IMR-90 (cell line): ENCODE data around the gene SRRM1. TPM values are rescaled to one million over a fixed set of nuclear protein-coding genes. Genes with fewer than 3 reads are reported as not detected.

Experiments
- ATAC-seq: fragments of 200-7000 bp; cut with Tn5 transposase; 2 replicates; pipeline ENCODE4 v1.9.1; 2020; ENCODE audit warnings: low read depth, mild to moderate bottlenecking, moderate library complexity
- BruUV-seq: library from RNA; stranded (reverse); fragments of 400-500 nt; replicated peaks from 2 replicates; lab custom pipeline; 2021; lab: Mats Ljungman, UMichigan
- CTCF ChIA-PET: fragments of 300-600 bp; formaldehyde crosslinking; extraction: SDS; loops from one replicate; lab custom pipeline; 2021; ENCODE audit warnings: antibody characterized with exemption; lab: Yijun Ruan, JAX
- POLR2A ChIA-PET: fragments of 300-600 bp; sonication (Branson Sonifier 250); formaldehyde crosslinking; loops from one replicate; lab custom pipeline; 2022; ENCODE audit warnings: antibody characterized with exemption; ENCODE audit not compliant: unreplicated experiment; lab: Charles Lee
- DNase-seq: peaks from one replicate; pipeline ENCODE4 v3.0.0; 2013
- H2AFZ ChIP-seq: replicated peaks from 2 replicates; pipeline ENCODE3; 2013; ENCODE audit warnings: low read length, mild to moderate bottlenecking; ENCODE audit not compliant: poor library complexity
- H2AK5ac ChIP-seq: 2 replicates; pipeline ENCODE4 v1.6.1; 2013; ENCODE audit warnings: low read depth, low read length, inconsistent platforms
- H2AK9ac ChIP-seq: replicated peaks from 2 replicates; pipeline ENCODE3; 2013; ENCODE audit warnings: mild to moderate bottlenecking, low read depth, low read length, moderate library complexity; ENCODE audit not compliant: poor library complexity
- H2BK120ac ChIP-seq: 2 replicates; pipeline ENCODE4 v1.6.1; 2013; ENCODE audit warnings: low read depth, low read length, inconsistent platforms
- H2BK15ac ChIP-seq: 3 replicates; pipeline ENCODE4 v1.6.1; 2013; ENCODE audit warnings: low read depth, low read length, inconsistent platforms
- H2BK20ac ChIP-seq: 2 replicates; pipeline ENCODE4 v1.6.1; 2013; ENCODE audit warnings: low read depth, mild to moderate bottlenecking, inconsistent platforms, low read length, moderate library complexity
- H2BK5ac ChIP-seq: 2 replicates; pipeline ENCODE4 v1.6.1; 2013; ENCODE audit warnings: mild to moderate bottlenecking, low read depth, low read length, inconsistent platforms; ENCODE audit not compliant: poor library complexity, severe bottlenecking
- H3K14ac ChIP-seq: replicated peaks from 2 replicates; pipeline ENCODE4 v1.6.1; 2013; ENCODE audit warnings: low read depth, low read length, inconsistent platforms
- H3K18ac ChIP-seq: 2 replicates; pipeline ENCODE4 v1.6.1; 2013; ENCODE audit warnings: low read depth, low read length, control low read depth
- H3K23ac ChIP-seq: 2 replicates; pipeline ENCODE4 v1.6.1; 2013; ENCODE audit warnings: low read depth, low read length, inconsistent platforms
- H3K27ac ChIP-seq: 2 replicates; pipeline ENCODE4 v1.5.1; 2013; ENCODE audit warnings: mild to moderate bottlenecking, control low read depth, low read length; ENCODE audit not compliant: insufficient read depth
- H3K27me3 ChIP-seq: 2 replicates; pipeline ENCODE4 v1.6.1; 2013; ENCODE audit warnings: low read length; ENCODE audit not compliant: control insufficient read depth, insufficient read depth
- H3K36me3 ChIP-seq: 2 replicates; pipeline ENCODE4 v1.6.1; 2013; ENCODE audit warnings: low read length, mixed read lengths; ENCODE audit not compliant: control insufficient read depth, insufficient read depth
- H3K4ac ChIP-seq: 2 replicates; pipeline ENCODE4 v1.6.1; 2013; ENCODE audit warnings: low read depth, low read length, inconsistent platforms
- H3K4me1 ChIP-seq: 2 replicates; pipeline ENCODE4 v1.6.1; 2013; ENCODE audit warnings: low read length, mixed read lengths; ENCODE audit not compliant: control insufficient read depth, insufficient read depth
- H3K4me2 ChIP-seq: 2 replicates; pipeline ENCODE4 v1.6.1; 2013; ENCODE audit warnings: low read depth, mild to moderate bottlenecking, control low read depth, low read length, moderate library complexity
- H3K4me3 ChIP-seq: 2 replicates; pipeline ENCODE4 v1.5.1; 2013; ENCODE audit warnings: low read depth, mild to moderate bottlenecking, control low read depth, low read length, moderate library complexity; ENCODE audit not compliant: insufficient read depth
- H3K56ac ChIP-seq: 2 replicates; pipeline ENCODE4 v1.6.1; 2013; ENCODE audit warnings: low read length, inconsistent platforms; ENCODE audit not compliant: insufficient read depth; ENCODE audit errors: extremely low read depth
- H3K79me1 ChIP-seq, 2 experiments: 2 replicates each; pipeline ENCODE4 v1.6.1; 2013; ENCODE audit warnings: low read length in 2 of 2, inconsistent platforms in 1 of 2, low read depth in 1 of 2
- H3K9ac ChIP-seq: 2 replicates; pipeline ENCODE4 v1.6.1; 2013; ENCODE audit warnings: low read depth, low read length, control low read depth
- H3K9me1 ChIP-seq: 2 replicates; pipeline ENCODE4 v1.6.1; 2013; ENCODE audit warnings: low read length, inconsistent platforms; ENCODE audit not compliant: insufficient read depth
- H3K9me3 ChIP-seq: 2 replicates; pipeline ENCODE4 v1.6.1; 2013; ENCODE audit warnings: low read length; ENCODE audit not compliant: control insufficient read depth, insufficient read depth
- H4K20me1 ChIP-seq: 2 replicates; pipeline ENCODE4 v1.6.1; 2013; ENCODE audit warnings: low read length, inconsistent platforms; ENCODE audit not compliant: insufficient read depth
- H4K5ac ChIP-seq: 2 replicates; pipeline ENCODE4 v1.6.1; 2013; ENCODE audit warnings: mild to moderate bottlenecking, low read depth, low read length, control low read depth
- H4K8ac ChIP-seq, 2 experiments: 2 replicates each; pipeline ENCODE4 v1.6.1; 2013; ENCODE audit warnings: low read depth in 2 of 2, low read length in 2 of 2, control low read depth in 1 of 2, inconsistent platforms in 1 of 2
- H4K91ac ChIP-seq: 2 replicates; pipeline ENCODE4 v1.6.1; 2013; ENCODE audit warnings: low read depth, low read length, inconsistent platforms; ENCODE audit not compliant: insufficient read depth
- BHLHE40 ChIP-seq: fragments of 150-350 bp; IDR thresholded peaks from 2 replicates; pipeline ENCODE4 v1.6.1; 2016; ENCODE audit warnings: mild to moderate bottlenecking, low read depth, low read length
- CEBPB ChIP-seq: IDR thresholded peaks from 2 replicates; pipeline ENCODE4 v1.6.1; 2012; ENCODE audit warnings: low read depth, low read length, improper control_type of control experiment
- CHD1 ChIP-seq: IDR thresholded peaks from 2 replicates; pipeline ENCODE4 v1.6.1; 2012; ENCODE audit warnings: low read depth, low read length, improper control_type of control experiment
- CTCF ChIP-seq: conservative IDR thresholded peaks from 2 replicates; pipeline ENCODE4 v1.5.1; 2012; ENCODE audit warnings: mild to moderate bottlenecking, low read depth, low read length, improper control_type of control experiment
- ELK1 ChIP-seq: fragments of 150-350 bp; IDR thresholded peaks from 2 replicates; pipeline ENCODE4 v1.6.1; 2016; ENCODE audit warnings: low read depth, mild to moderate bottlenecking, low read length, moderate library complexity, borderline replicate concordance
- FOS ChIP-seq: fragments of 150-350 bp; IDR thresholded peaks from 2 replicates; pipeline ENCODE4 v1.6.1; 2016; ENCODE audit warnings: low read depth, low read length
- MAFK ChIP-seq: IDR thresholded peaks from 2 replicates; pipeline ENCODE4 v1.6.1; 2012; ENCODE audit warnings: low read depth, low read length, improper control_type of control experiment
- MAZ ChIP-seq: IDR thresholded peaks from 2 replicates; pipeline ENCODE4 v1.6.1; 2012; ENCODE audit warnings: low read depth, mild to moderate bottlenecking, low read length, improper control_type of control experiment, moderate library complexity, borderline replicate concordance
- MXI1 ChIP-seq: IDR thresholded peaks from 2 replicates; pipeline ENCODE4 v1.6.1; 2012; ENCODE audit warnings: low read depth, mild to moderate bottlenecking, low read length, moderate library complexity, borderline replicate concordance
- NFE2L2 ChIP-seq: fragments of 150-350 bp; IDR thresholded peaks from 2 replicates; pipeline ENCODE4 v1.6.1; 2016; ENCODE audit warnings: low read depth, mild to moderate bottlenecking, low read length
- POLR2A ChIP-seq: IDR thresholded peaks from 2 replicates; pipeline ENCODE4 v1.6.1; 2012; ENCODE audit warnings: mild to moderate bottlenecking, low read depth, low read length
- RAD21 ChIP-seq: IDR thresholded peaks from 2 replicates; pipeline ENCODE4 v1.6.1; 2012; ENCODE audit warnings: low read length, improper control_type of control experiment
- RCOR1 ChIP-seq: IDR thresholded peaks from 2 replicates; pipeline ENCODE4 v1.6.1; 2012; ENCODE audit warnings: mild to moderate bottlenecking, low read length, improper control_type of control experiment; ENCODE audit not compliant: insufficient replicate concordance
- RFX5 ChIP-seq: IDR thresholded peaks from 2 replicates; pipeline ENCODE4 v1.8.0; 2012; ENCODE audit warnings: low read depth, mild to moderate bottlenecking, low read length, moderate library complexity
- SMC3 ChIP-seq: fragments of 150-350 bp; IDR thresholded peaks from 2 replicates; pipeline ENCODE4 v1.6.1; 2016; ENCODE audit warnings: low read depth, mild to moderate bottlenecking, antibody characterized with exemption, low read length, moderate library complexity
- USF2 ChIP-seq: fragments of 150-350 bp; IDR thresholded peaks from 2 replicates; pipeline ENCODE4 v1.6.1; 2017; ENCODE audit warnings: mild to moderate bottlenecking, antibody characterized with exemption, low read length, low read depth
- WGBS, 2 experiments: methylation state at CpG; one replicate each; pipeline versions ENCODE4 v1.1.5 to v1.1.7; 2013; ENCODE audit warnings: missing lambda C conversion rate in 2 of 2; ENCODE audit not compliant: insufficient read length in 1 of 2; ENCODE audit errors: extremely low coverage in 2 of 2; 5-methylcytosine and 5-hydroxymethylcytosine counted together
- dilution Hi-C: fragments of 300-500 bp; cut with HindIII; formaldehyde crosslinking; loops from one replicate; pipeline ENCODE4 v1.14.3; 2018; ENCODE audit warnings: low sequenced_read_pairs; ENCODE audit not compliant: unreplicated experiment
- in situ Hi-C: fragments of 300-500 bp; cut with MboI; formaldehyde crosslinking; loops from 3 replicates; pipeline ENCODE4 v1.14.3; 2019; ENCODE audit warnings: low sequenced_read_pairs, inconsistent platforms, mixed read lengths
- intact Hi-C: fragments of 100-400 bp; cut with micrococcal nuclease; formaldehyde crosslinking; loops from 2 replicates; pipeline ENCODE4 v1.10.0; 2022
- polyA plus RNA-seq, 3 experiments: library from polyadenylated mRNA; depleted of rRNA; stranded (reverse); fragments of >200 nt; gene quantifications; 2 replicates each; pipeline ENCODE4 v1.2.3, GENCODE V29; 2012; ENCODE audit warnings: low replicate concordance in 1 of 3
- total RNA-seq: library from RNA; depleted of rRNA; stranded (reverse); fragments of >200 nt; gene quantifications from 2 replicates; pipeline ENCODE4 v1.2.3, GENCODE V29; 2012

SRRM1 gene
- total and polyA plus RNA-seq, 2 of the 4 experiments (the other 2 are of a cell fraction): 13.6 to 94.1 TPM

GRCh38 chr1:24666794-24667193 lies 23.7 kb downstream of the SRRM1 start:
- no peak overlapping the region for H2BK5ac ChIP-seq
- in situ Hi-C loops: loop anchor here (10.0 kb wide), 1 partner anchor 538 kb away; no protein-coding TSS in a partner anchor
- H2BK20ac ChIP-seq: no peak overlapping the region
- no peaks in the 10 kb centered on the region; the same call in 1 of the 2 replicates for H3K4me1 ChIP-seq
- H3K36me3 ChIP-seq: peaks cover 72% of the 10 kb centered on the region
- H4K91ac ChIP-seq: no peak overlapping the region
- H3K9me3 ChIP-seq: no peaks in the 10 kb centered on the region
- dilution Hi-C loops: loop anchor here (10.0 to 25.0 kb wide), 2 partner anchors 88 to 546 kb away; no protein-coding TSS in a partner anchor
- H3K4me2 ChIP-seq: no peak overlapping the region
- no peak overlapping the region for H3K27ac ChIP-seq
- WGBS, 2 experiments: no CpG with 5 or more reads among the region's 11 CpGs
- no peaks in the 10 kb centered on the region; the same call in 1 of the 2 replicates for H4K20me1 ChIP-seq
- no peak overlapping the region for H3K4ac ChIP-seq
- no peaks in the 10 kb centered on the region for H3K9me1 ChIP-seq
- no peak overlapping the region for H3K18ac ChIP-seq
- H3K27me3 ChIP-seq: no peaks in the 10 kb centered on the region
- H4K8ac ChIP-seq: no peak overlapping the region
- no peak overlapping the region for H3K4me3 ChIP-seq
- no peak overlapping the region for H3K23ac ChIP-seq
- H3K9ac ChIP-seq: no peak overlapping the region
- H2BK15ac ChIP-seq: no peak overlapping the region
- H2AK9ac ChIP-seq: no peak overlapping the region
- H2BK120ac ChIP-seq: no peak overlapping the region
- TF ChIP-seq USF2 (no peak), MXI1 (no peak), FOS (no peak), RAD21 (no peak), MAFK (no peak), RCOR1 (no peak), RFX5 (no peak), NFE2L2 (no peak), BHLHE40 (no peak), CEBPB (no peak), MAZ (no peak), ELK1 (no peak), SMC3 (no peak), CHD1 (no peak), CTCF (no peak), POLR2A (no peak)
- H3K14ac ChIP-seq: no peak overlapping the region
- DNase-seq (no peak), ATAC-seq (no peak)
- H3K56ac ChIP-seq: no peak overlapping the region
- BruUV-seq: no TSS peak
- no peak overlapping the region for H2AFZ ChIP-seq
- peaks cover 7 to 42% of the 10 kb centered on the region in 2 experiments for H3K79me1 ChIP-seq
- no peak overlapping the region for H4K5ac ChIP-seq
- intact Hi-C loops: loop anchor here (1.0 kb wide), 1 partner anchor 82 kb away; no protein-coding TSS in a partner anchor
- H2AK5ac ChIP-seq: no peak overlapping the region
- POLR2A ChIA-PET: no interaction called here
- CTCF ChIA-PET: no interaction called here
